Vagina (tissue), 2 donors: Measurements from ENCODE around the gene CMSS1. TPM values are rescaled to one million over a fixed set of nuclear protein-coding genes. Genes with fewer than 3 reads are reported as not detected.
A peak's percentile ranks its signal among the peaks of the same experiment; 100 is the strongest.

ENCODE experiments used
- DNase-seq, 2 donors: peaks; one replicate each; pipeline ENCODE4 v3.0.0-alpha.2; 2017; ENCODE audit errors: extremely low spot score in 2 of 2
- H3K27ac ChIP-seq: fragments of 200-600 bp; sonication (generic); one replicate; pipeline ENCODE4 v1.5.1; 2019
- H3K27me3 ChIP-seq: fragments of 200-600 bp; sonication (generic); one replicate; pipeline ENCODE4 v1.5.1; 2019
- H3K36me3 ChIP-seq, 2 donors: fragments of 200-600 bp; sonication (generic); one replicate each; pipeline ENCODE4 v1.5.1; 2017 to 2019
- H3K4me1 ChIP-seq: fragments of 200-600 bp; sonication (generic); one replicate; pipeline ENCODE4 v1.5.1; 2019
- H3K4me3 ChIP-seq, 2 donors: fragments of 200-600 bp; sonication (generic); 1 replicate in 1 of 2; 2 replicates in 1 of 2; pipeline ENCODE4 v1.5.1; 2016 to 2019
- H3K9me3 ChIP-seq: fragments of 200-600 bp; sonication (generic); one replicate; pipeline ENCODE4 v1.5.1; 2019
- POLR2A ChIP-seq, 2 donors: fragments of 450-650 bp; IDR thresholded peaks; one replicate each; pipeline ENCODE4 v1.6.1; 2017; ENCODE audit warnings: antibody characterized with exemption in 2 of 2, mild to moderate bottlenecking in 2 of 2, moderate library complexity in 2 of 2
- POLR2AphosphoS5 ChIP-seq, 2 donors: sonication (generic); formaldehyde crosslinking; IDR thresholded peaks; one replicate each; pipeline ENCODE4 v1.9.0; 2017; ENCODE audit warnings: antibody characterized with exemption in 2 of 2, mild to moderate bottlenecking in 2 of 2, low read depth in 1 of 2; ENCODE audit not compliant: insufficient read depth in 1 of 2
- intact Hi-C: fragments of 100-400 bp; cut with DNase I; formaldehyde crosslinking; loops from one replicate; pipeline ENCODE4 v1.15.1; 2023
- total RNA-seq: library from RNA; depleted of rRNA; stranded (reverse); fragments of >200 nt; gene quantifications from one replicate; pipeline ENCODE4 v1.2.3, GENCODE V29; 2016
- TF ChIP-seq, protein P1 (sequence below), 3 experiments: fragments of 450-650 bp in 2 of 3; fragments of 200-600 bp in 1 of 3; sonication (generic) in 1 of 3; IDR thresholded peaks; one replicate each; pipeline ENCODE4 v1.5.1; 2017 to 2019; ENCODE audit warnings: antibody characterized with exemption in 3 of 3, mild to moderate bottlenecking in 2 of 3, moderate library complexity in 2 of 3

The CMSS1 gene
- total RNA-seq, 1 donor from 2014 or later: 21.4 TPM

DNA sequence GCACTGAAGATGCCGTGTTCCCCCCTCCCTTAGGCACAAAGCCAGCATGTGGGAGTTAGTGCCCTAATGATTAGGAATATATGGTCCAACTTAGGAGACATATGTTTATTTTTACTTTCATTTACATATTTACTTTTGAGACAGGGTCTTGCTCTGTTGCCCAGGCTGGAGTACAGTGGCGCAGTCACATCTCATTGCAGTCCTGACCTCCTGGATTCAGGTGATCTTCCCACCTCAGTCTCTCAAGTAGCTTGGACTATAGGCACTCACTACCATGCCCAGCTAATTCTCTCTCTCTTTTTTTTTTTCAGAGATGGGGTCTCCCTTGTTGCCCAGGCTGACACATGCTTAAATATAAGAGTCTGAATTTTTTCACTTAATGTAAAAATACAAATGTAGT, 391.5 kb downstream of the CMSS1 start:
- Histone ChIP-seq H3K27ac (no peak overlapping the region), H3K27me3 (no peaks in the 10 kb centered on the region), H3K4me3 (no peak overlapping the region)

DNA sequence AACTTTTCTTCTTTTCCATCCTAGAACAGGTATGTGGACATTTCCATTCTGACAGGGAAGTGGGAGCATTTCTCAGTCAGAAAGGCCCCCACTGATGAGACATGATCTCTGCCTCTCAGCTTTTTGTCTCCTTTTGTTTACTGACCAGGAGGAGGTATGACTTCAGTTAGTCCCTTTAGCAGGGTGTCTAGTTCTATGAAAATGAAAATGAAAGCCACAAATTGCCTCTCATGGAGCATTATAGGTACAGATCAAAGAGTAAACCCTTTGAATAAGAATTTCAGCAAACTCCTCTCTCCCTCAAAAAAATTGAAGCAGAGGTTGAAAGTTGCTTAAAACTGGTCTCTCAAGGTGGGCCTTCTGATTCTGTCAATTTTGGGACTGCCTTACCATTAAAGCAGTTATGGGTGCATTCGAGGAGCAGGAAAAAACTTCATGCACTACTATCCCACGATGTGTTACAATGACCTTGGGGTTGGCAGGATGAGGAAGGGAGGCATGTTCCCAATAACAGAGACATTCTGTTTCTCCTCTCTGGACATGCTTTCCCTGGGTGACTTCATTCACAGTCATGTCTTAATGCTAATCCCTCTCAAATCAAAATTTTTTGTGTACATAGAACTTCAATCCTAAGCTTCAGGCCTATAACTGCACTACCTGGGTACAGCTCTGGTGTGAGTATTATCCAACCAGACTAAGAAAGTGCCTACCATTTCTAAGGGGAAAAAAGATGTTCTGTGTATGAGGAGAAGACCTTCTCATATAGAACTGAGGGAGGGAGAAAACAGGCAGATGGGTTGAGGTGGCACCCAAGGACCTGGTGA, 392.5 kb downstream of the CMSS1 start:
- Histone ChIP-seq H3K27ac (peak overlapping the region; percentile 56), H3K4me3 (no peak overlapping the region), H3K9me3 (no peaks in the 10 kb centered on the region), H3K27me3 (no peaks in the 10 kb centered on the region), H3K36me3 (no peaks in the 10 kb centered on the region), H3K4me1 (peaks cover 23% of the 10 kb centered on the region)
- no peak for DNase-seq
- intact Hi-C loops: no loop called here
- TF ChIP-seq POLR2A (IDR thresholded peaks at IDR 0.05) (no peak), POLR2AphosphoS5 (IDR thresholded peaks at IDR 0.05; ENCODE audit: insufficient read depth in 1 of 2, low read depth in 1 of 2) (no peak)
- TF ChIP-seq, protein P1, sequence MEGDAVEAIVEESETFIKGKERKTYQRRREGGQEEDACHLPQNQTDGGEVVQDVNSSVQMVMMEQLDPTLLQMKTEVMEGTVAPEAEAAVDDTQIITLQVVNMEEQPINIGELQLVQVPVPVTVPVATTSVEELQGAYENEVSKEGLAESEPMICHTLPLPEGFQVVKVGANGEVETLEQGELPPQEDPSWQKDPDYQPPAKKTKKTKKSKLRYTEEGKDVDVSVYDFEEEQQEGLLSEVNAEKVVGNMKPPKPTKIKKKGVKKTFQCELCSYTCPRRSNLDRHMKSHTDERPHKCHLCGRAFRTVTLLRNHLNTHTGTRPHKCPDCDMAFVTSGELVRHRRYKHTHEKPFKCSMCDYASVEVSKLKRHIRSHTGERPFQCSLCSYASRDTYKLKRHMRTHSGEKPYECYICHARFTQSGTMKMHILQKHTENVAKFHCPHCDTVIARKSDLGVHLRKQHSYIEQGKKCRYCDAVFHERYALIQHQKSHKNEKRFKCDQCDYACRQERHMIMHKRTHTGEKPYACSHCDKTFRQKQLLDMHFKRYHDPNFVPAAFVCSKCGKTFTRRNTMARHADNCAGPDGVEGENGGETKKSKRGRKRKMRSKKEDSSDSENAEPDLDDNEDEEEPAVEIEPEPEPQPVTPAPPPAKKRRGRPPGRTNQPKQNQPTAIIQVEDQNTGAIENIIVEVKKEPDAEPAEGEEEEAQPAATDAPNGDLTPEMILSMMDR (IDR thresholded peaks at IDR 0.05): no peak

More for the DNA sequence above, 391.5 kb downstream of the CMSS1 start:
- Histone ChIP-seq H3K36me3 (no peaks in the 10 kb centered on the region), H3K4me1 (peaks cover 23% of the 10 kb centered on the region), H3K9me3 (no peaks in the 10 kb centered on the region)
- intact Hi-C loops: no loop called here
- no peak for TF ChIP-seq POLR2A (IDR thresholded peaks at IDR 0.05)
- no peak for DNase-seq

DNA sequence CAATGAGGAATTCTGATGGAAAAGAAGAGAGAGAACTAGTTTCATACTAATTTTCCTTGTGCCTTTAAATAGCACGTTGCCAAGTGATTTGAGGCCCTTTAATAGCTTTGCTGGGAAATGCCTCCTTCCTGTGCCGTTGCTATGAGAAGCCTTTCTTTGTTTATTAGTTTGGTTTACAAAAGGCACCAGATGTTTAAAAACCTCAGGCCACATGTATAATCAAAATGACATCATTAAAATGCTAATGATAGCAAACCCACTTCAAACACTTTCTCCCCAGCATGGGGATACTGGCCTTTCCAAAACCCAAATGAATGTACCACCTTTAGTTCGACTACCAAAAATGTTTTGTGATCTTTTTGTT, 393.1 kb downstream of the CMSS1 start:
- no peak for DNase-seq
- intact Hi-C loops: no loop called here

DNA sequence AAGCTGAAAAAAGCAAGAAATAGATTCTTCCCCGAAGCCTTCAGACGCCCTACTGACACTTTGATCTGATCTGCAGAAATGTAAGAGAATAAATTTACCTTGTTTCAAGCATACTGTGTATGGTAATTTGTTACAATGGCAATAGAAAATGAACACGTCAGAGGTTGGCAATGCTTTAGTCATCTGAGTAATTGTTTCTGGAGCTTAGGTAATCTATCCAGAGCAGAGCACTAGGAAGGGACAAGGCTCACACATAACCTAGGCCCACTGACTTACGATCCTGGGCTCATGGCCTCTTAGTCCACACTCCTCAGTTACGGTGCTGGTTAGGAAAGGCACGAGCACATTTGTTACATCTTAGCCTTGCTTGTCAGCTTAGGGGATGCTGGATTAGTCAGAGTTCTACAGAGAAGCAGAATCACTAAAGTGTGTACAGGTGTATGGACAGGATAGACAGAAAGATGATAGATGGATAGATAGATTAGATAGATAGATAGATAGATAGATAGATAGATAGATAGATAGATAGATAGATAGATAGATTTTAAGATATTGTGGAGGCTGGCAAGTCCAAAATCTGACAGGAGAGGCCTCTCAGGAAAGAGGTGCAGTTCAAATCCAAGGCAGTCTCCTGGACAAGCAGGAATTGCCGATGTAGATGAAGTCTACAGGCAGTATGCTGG, 396.4 kb downstream of the CMSS1 start:
- Histone ChIP-seq H3K27me3 (no peaks in the 10 kb centered on the region), H3K27ac (no peak overlapping the region), H3K4me3 (no peak overlapping the region), H3K36me3 (no peaks in the 10 kb centered on the region), H3K9me3 (no peaks in the 10 kb centered on the region), H3K4me1 (peaks cover 23% of the 10 kb centered on the region)
- intact Hi-C loops: no loop called here
- no peak for DNase-seq
- TF ChIP-seq POLR2AphosphoS5 (IDR thresholded peaks at IDR 0.05; ENCODE audit: insufficient read depth in 1 of 2, low read depth in 1 of 2) (no peak), POLR2A (IDR thresholded peaks at IDR 0.05) (no peak)
- TF ChIP-seq, protein P1 (IDR thresholded peaks at IDR 0.05): no peak

More for the DNA sequence above, 393.1 kb downstream of the CMSS1 start:
- Histone ChIP-seq H3K36me3 (no peaks in the 10 kb centered on the region), H3K4me1 (peaks cover 23% of the 10 kb centered on the region), H3K4me3 (no peak overlapping the region), H3K9me3 (no peaks in the 10 kb centered on the region), H3K27me3 (no peaks in the 10 kb centered on the region), H3K27ac (peak overlapping the region; percentile 56)
- TF ChIP-seq, protein P1 (IDR thresholded peaks at IDR 0.05): no peak
- TF ChIP-seq POLR2AphosphoS5 (IDR thresholded peaks at IDR 0.05; ENCODE audit: insufficient read depth in 1 of 2, low read depth in 1 of 2): no peak
- TF ChIP-seq POLR2A (IDR thresholded peaks at IDR 0.05): no peak

DNA sequence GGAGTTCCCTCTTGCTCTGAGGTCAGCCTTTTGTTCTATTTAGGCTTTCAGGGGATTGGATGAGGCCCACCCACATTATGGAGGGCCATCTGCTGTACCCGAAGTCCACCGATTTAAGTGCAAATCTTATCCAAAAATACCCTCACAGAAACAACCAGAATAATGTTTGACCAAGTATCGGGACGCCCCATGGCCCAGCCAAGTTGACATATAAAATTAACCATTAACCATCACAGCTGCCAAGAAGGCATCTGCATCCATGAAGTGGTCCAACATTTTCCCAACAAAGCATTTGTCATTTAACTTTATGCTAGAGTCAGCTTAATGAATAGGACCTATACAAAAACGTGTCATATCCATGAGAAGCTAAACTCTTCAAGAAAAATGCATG, 396.9 kb downstream of the CMSS1 start:
- no peak for DNase-seq
- TF ChIP-seq POLR2AphosphoS5 (IDR thresholded peaks at IDR 0.05; ENCODE audit: insufficient read depth in 1 of 2, low read depth in 1 of 2) (no peak), POLR2A (IDR thresholded peaks at IDR 0.05) (no peak)
- TF ChIP-seq, protein P1 (IDR thresholded peaks at IDR 0.05): no peak
- intact Hi-C loops: no loop called here

More for the DNA sequence above, 396.9 kb downstream of the CMSS1 start:
- Histone ChIP-seq H3K9me3 (no peaks in the 10 kb centered on the region), H3K4me3 (no peak overlapping the region), H3K27me3 (no peaks in the 10 kb centered on the region), H3K36me3 (no peaks in the 10 kb centered on the region), H3K4me1 (peaks cover 23% of the 10 kb centered on the region), H3K27ac (no peak overlapping the region)
